Measurements from ENCODE around the gene HAUS8. TPM values are rescaled to one million over a fixed set of nuclear protein-coding genes. Genes with fewer than 3 reads are reported as not detected.
"Not testable (repeated sequence)": the region's sequence is repeated elsewhere in the genome, so short reads cannot be mapped to it uniquely, and the experiment has no call there.

The HAUS8 gene
- total RNA-seq, 2 experiments from 2014 or later, result 47.3 to 74.1 TPM

GRCh38 chr19:17108453-17108784 is 33.2 kb upstream of the HAUS8 start:
- no peak for DNase-seq (ENCODE audit: low spot score)
- POLR2A ChIA-PET, result interaction anchor here (0.6 kb wide), 1 partner anchor 68 kb away, joined by 6 read pairs; no protein-coding TSS in a partner anchor
- Histone ChIP-seq H4K20me1 (ENCODE audit: insufficient read depth, low read length) (no peaks in the 10 kb centered on the region), H3K4me3 (ENCODE audit: low read depth, low read length, poor library complexity, severe bottlenecking) (no peak overlapping the region), H3K27ac (ENCODE audit: low read depth, low read length, poor library complexity, severe bottlenecking) (no peak overlapping the region), H3K4me2 (ENCODE audit: low read length) (no peak overlapping the region), H3K4me1 (ENCODE audit: insufficient read depth, low read length, poor library complexity, severe bottlenecking) (peaks cover 51% of the 10 kb centered on the region), H3K36me3 (ENCODE audit: insufficient read depth, low read length) (peaks cover 66% of the 10 kb centered on the region), H3K79me2 (ENCODE audit: insufficient read depth, low read depth, low read length) (peaks cover 57% of the 10 kb centered on the region; the same call in 1 of the 2 replicates), H3K9me2 (ENCODE audit: insufficient read depth, low read length) (no peaks in the 10 kb centered on the region), H2AFZ (ENCODE audit: low read length) (no peak overlapping the region), H3K9me3 (ENCODE audit: low read length) (no peaks in the 10 kb centered on the region)
- no TSS peak for BruUV-seq (replicated peaks)
- intact Hi-C loops (cut with micrococcal nuclease; ENCODE audit: unreplicated experiment), result no loop called here
- CTCF ChIA-PET (ENCODE audit: unreplicated experiment), result no interaction called here
- no peak for TF ChIP-seq EZH2phosphoT487 (IDR thresholded peaks at IDR 0.05; ENCODE audit: borderline replicate concordance, low read depth, low read length)
- no peak for TF ChIP-seq CTCF (conservative IDR thresholded peaks at IDR 0.05; ENCODE audit: low read length)

GRCh38 chr19:17107546-17108452 is 32.5 kb upstream of the HAUS8 start:
- intact Hi-C loops (cut with micrococcal nuclease; ENCODE audit: unreplicated experiment), result no loop called here
- no peaks in the 10 kb centered on the region for H4K20me1 ChIP-seq (ENCODE audit: insufficient read depth, low read length)
- H3K4me3 ChIP-seq (ENCODE audit: low read depth, low read length, poor library complexity, severe bottlenecking), result no peak overlapping the region
- no peak overlapping the region for H2AFZ ChIP-seq (ENCODE audit: low read length)
- BruUV-seq (replicated peaks), result no TSS peak
- TF ChIP-seq EZH2phosphoT487 (IDR thresholded peaks at IDR 0.05; ENCODE audit: borderline replicate concordance, low read depth, low read length) (no peak), CTCF (conservative IDR thresholded peaks at IDR 0.05; ENCODE audit: low read length) (no peak)
- H3K4me1 ChIP-seq (ENCODE audit: insufficient read depth, low read length, poor library complexity, severe bottlenecking), result peaks cover 54% of the 10 kb centered on the region
- CTCF ChIA-PET (ENCODE audit: unreplicated experiment), result no interaction called here
- H3K27ac ChIP-seq (ENCODE audit: low read depth, low read length, poor library complexity, severe bottlenecking), result no peak overlapping the region
- no peaks in the 10 kb centered on the region for H3K9me2 ChIP-seq (ENCODE audit: insufficient read depth, low read length)
- H3K9me3 ChIP-seq (ENCODE audit: low read length), result peaks cover 4% of the 10 kb centered on the region; the same call in 1 of the 2 replicates
- H3K4me2 ChIP-seq (ENCODE audit: low read length), result no peak overlapping the region
- peaks cover 72% of the 10 kb centered on the region for H3K36me3 ChIP-seq (ENCODE audit: insufficient read depth, low read length)
- H3K79me2 ChIP-seq (ENCODE audit: insufficient read depth, low read depth, low read length), result peaks cover 64% of the 10 kb centered on the region; the same call in 1 of the 2 replicates
- DNase-seq (ENCODE audit: low spot score), result no peak
- POLR2A ChIA-PET, result interaction anchor here (0.6 kb wide), 1 partner anchor 69 kb away, joined by 6 read pairs; no protein-coding TSS in a partner anchor

- H3K9me2 ChIP-seq (ENCODE audit: insufficient read depth, low read length); CTCF ChIA-PET (ENCODE audit: unreplicated experiment); H4K20me1 ChIP-seq (ENCODE audit: insufficient read depth, low read length); H3K27ac ChIP-seq (ENCODE audit: low read depth, low read length, poor library complexity, severe bottlenecking); H3K4me2 ChIP-seq (ENCODE audit: low read length); POLR2A ChIA-PET; H2AFZ ChIP-seq (ENCODE audit: low read length); intact Hi-C loops (cut with micrococcal nuclease; ENCODE audit: unreplicated experiment); DNase-seq (ENCODE audit: low spot score); H3K4me3 ChIP-seq (ENCODE audit: low read depth, low read length, poor library complexity, severe bottlenecking); BruUV-seq (replicated peaks): not testable (repeated sequence)
- H3K9me3 ChIP-seq (ENCODE audit: low read length), result peaks cover 10% of the 10 kb centered on the region; the same call in 1 of the 2 replicates
- peaks cover 54% of the 10 kb centered on the region for H3K4me1 ChIP-seq (ENCODE audit: insufficient read depth, low read length, poor library complexity, severe bottlenecking)
- peaks cover 77% of the 10 kb centered on the region for H3K36me3 ChIP-seq (ENCODE audit: insufficient read depth, low read length)
- peaks cover 72% of the 10 kb centered on the region; the same call in 1 of the 2 replicates for H3K79me2 ChIP-seq (ENCODE audit: insufficient read depth, low read depth, low read length)
Measured at GRCh38 chr19:17106964-17107363, 31.7 kb upstream of the HAUS8 start.
